ENCODE results near the gene CHCHD5. TPM values are rescaled to one million over a fixed set of nuclear protein-coding genes. Genes with fewer than 3 reads are reported as not detected.
"Not testable (repeated sequence)": the region's sequence is repeated elsewhere in the genome, so short reads cannot be mapped to it uniquely, and the experiment has no call there.

The CHCHD5 gene
- total RNA-seq, 1 experiment from 2014 or later = 56.4 TPM

GRCh38 chr2:112585873-112586464, 1.6 kb downstream of the CHCHD5 start:
- DNase-seq (ENCODE audit: low read depth) = no peak

GRCh38 chr2:112588611-112589045, 4.2 kb downstream of the CHCHD5 start:
- no peak for DNase-seq (ENCODE audit: low read depth)

GRCh38 chr2:112591413-112591812, 7.0 kb downstream of the CHCHD5 start:
- DNase-seq (ENCODE audit: low read depth) = no peak

- no peak for DNase-seq (ENCODE audit: low read depth)
Measured at GRCh38 chr2:112593736-112594135, 9.3 kb downstream of the CHCHD5 start.

- no peak for DNase-seq (ENCODE audit: low read depth)
Measured at GRCh38 chr2:112597537-112598322, 13.3 kb downstream of the CHCHD5 start.

- no peak for DNase-seq (ENCODE audit: low read depth)
Measured at GRCh38 chr2:112600634-112601033, 16.2 kb downstream of the CHCHD5 start.

- DNase-seq (ENCODE audit: low read depth) = no peak
Measured at GRCh38 chr2:112601754-112602153, 17.3 kb downstream of the CHCHD5 start.

GRCh38 chr2:112602917-112603316, 18.5 kb downstream of the CHCHD5 start:
- DNase-seq (ENCODE audit: low read depth) = no peak

GRCh38 chr2:112603731-112604130, 19.3 kb downstream of the CHCHD5 start:
- no peak for DNase-seq (ENCODE audit: low read depth)

GRCh38 chr2:112604952-112605351, 20.5 kb downstream of the CHCHD5 start:
- DNase-seq (ENCODE audit: low read depth) = no peak

GRCh38 chr2:112605926-112606325, 21.5 kb downstream of the CHCHD5 start:
- no peak for DNase-seq (ENCODE audit: low read depth)

- no peak for DNase-seq (ENCODE audit: low read depth)
Measured at GRCh38 chr2:112606547-112606946, 22.1 kb downstream of the CHCHD5 start.

- no peak for DNase-seq (ENCODE audit: low read depth)
Measured at GRCh38 chr2:112607680-112608438, 23.4 kb downstream of the CHCHD5 start.

GRCh38 chr2:112609320-112609719, 24.9 kb downstream of the CHCHD5 start:
- not testable (repeated sequence) for DNase-seq (ENCODE audit: low read depth)

GRCh38 chr2:112612283-112612682, 27.9 kb downstream of the CHCHD5 start:
- DNase-seq (ENCODE audit: low read depth) = not testable (repeated sequence)

GRCh38 chr2:112614201-112614840, 29.9 kb downstream of the CHCHD5 start:
- no peak for DNase-seq (ENCODE audit: low read depth)

- no peak for DNase-seq (ENCODE audit: low read depth)
Measured at GRCh38 chr2:112615051-112615450, 30.6 kb downstream of the CHCHD5 start.

GRCh38 chr2:112615798-112616197, 31.4 kb downstream of the CHCHD5 start:
- DNase-seq (ENCODE audit: low read depth) = not testable (repeated sequence)

GRCh38 chr2:112618383-112618782, 34.0 kb downstream of the CHCHD5 start:
- DNase-seq (ENCODE audit: low read depth) = no peak

GRCh38 chr2:112621790-112622527, 37.5 kb downstream of the CHCHD5 start:
- peak; percentile 78 for DNase-seq (ENCODE audit: low read depth)

GRCh38 chr2:112622528-112622849, 38.1 kb downstream of the CHCHD5 start:
- DNase-seq (ENCODE audit: low read depth) = peak; percentile 79

All from HT1080 (cell line).